Body of pancreas (tissue), 4 donors: ENCODE data around the gene ATRN. TPM values are rescaled to one million over a fixed set of nuclear protein-coding genes. Genes with fewer than 3 reads are reported as not detected.

ENCODE experiments used
- ATAC-seq: fragments of 150-250 bp; one replicate; pipeline ENCODE4 v1.9.1; 2016
- DNase-seq, 4 donors: peaks; one replicate each; pipeline ENCODE4 v3.0.0-alpha.2; 2019
- H3K27ac ChIP-seq, 4 donors: fragments of 200-600 bp; sonication (generic); 1 replicate in 3 of 4; 2 replicates in 1 of 4; pipeline versions ENCODE4 v1.5.1 to v1.6.1; 2016 to 2019; ENCODE audit warnings: mild to moderate bottlenecking in 1 of 4, mixed read lengths in 1 of 4, moderate library complexity in 1 of 4
- H3K27me3 ChIP-seq, 2 donors: fragments of 200-600 bp; sonication (generic); one replicate each; pipeline ENCODE4 v1.6.0; 2016; ENCODE audit warnings: mild to moderate bottlenecking in 1 of 2
- H3K36me3 ChIP-seq, 2 donors: fragments of 200-600 bp; sonication (generic); replicated peaks in 1 of 2; 2 replicates each; pipeline ENCODE4 v1.5.1; 2016; ENCODE audit warnings: low read depth in 2 of 2; ENCODE audit not compliant: insufficient read depth in 1 of 2
- H3K4me1 ChIP-seq: fragments of 200-600 bp; sonication (generic); one replicate; pipeline ENCODE4 v1.6.0; 2016
- H3K4me3 ChIP-seq, 2 donors: fragments of 200-600 bp; sonication (generic); 1 replicate in 1 of 2; 2 replicates in 1 of 2; pipeline ENCODE4 v1.5.1; 2016 to 2019
- H3K9me3 ChIP-seq, 3 donors: fragments of 200-600 bp; sonication (generic); 1 replicate in 2 of 3; 2 replicates in 1 of 3; pipeline ENCODE4 v1.5.1; 2016
- POLR2A ChIP-seq, 3 donors: fragments of 450-650 bp; IDR thresholded peaks; one replicate each; pipeline ENCODE4 v1.6.1; 2016; ENCODE audit warnings: antibody characterized with exemption in 3 of 3, mild to moderate bottlenecking in 2 of 3
- WGBS, 2 donors: methylation state at CpG; one replicate each; pipeline ENCODE4 v1.1.5; 2017; 5-methylcytosine and 5-hydroxymethylcytosine counted together
- intact Hi-C: fragments of 100-400 bp; cut with DNase I; formaldehyde crosslinking; loops from one replicate; pipeline ENCODE4 v1.15.1; 2023
- total RNA-seq, 2 donors: library from RNA; depleted of rRNA; stranded (reverse); fragments of >200 nt; gene quantifications; one replicate each; pipeline ENCODE4 v1.1.0, GENCODE V29; 2016
- TF ChIP-seq, protein P1 (sequence below), 7 experiments: fragments of 450-650 bp in 4 of 7; fragments of 200-600 bp in 3 of 7; sonication (generic) in 3 of 7; IDR thresholded peaks; one replicate each; pipeline ENCODE4 v1.5.1; 2016 to 2019; ENCODE audit warnings: antibody characterized with exemption in 7 of 7

The ATRN gene
- total RNA-seq, 2 donors from 2014 or later: 17.6 to 18.8 TPM

DNA sequence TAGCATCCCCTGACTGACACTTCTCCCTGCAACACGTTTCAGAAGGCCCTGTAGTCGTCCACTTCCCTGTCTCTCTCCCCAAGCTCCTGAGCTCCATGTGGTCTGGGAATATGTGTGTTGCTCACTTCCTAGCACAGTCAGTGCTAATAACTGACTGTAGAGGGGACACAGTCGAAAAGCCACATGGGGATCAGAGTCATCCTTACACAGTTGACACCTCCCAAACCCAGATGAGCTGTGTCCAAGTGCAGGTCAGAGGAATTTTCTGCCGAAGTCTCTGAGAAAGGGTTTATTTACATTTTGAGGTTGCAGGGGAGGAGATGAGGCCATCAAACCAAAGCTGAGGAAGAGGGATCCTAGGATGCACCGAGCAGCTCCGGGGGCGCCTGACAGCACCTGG is 214.5 kb downstream of the ATRN start:
- H3K9me3 ChIP-seq: no peaks in the 10 kb centered on the region
- H3K27ac ChIP-seq: no peak overlapping the region
- ATAC-seq: no peak
- TF ChIP-seq, protein P1, sequence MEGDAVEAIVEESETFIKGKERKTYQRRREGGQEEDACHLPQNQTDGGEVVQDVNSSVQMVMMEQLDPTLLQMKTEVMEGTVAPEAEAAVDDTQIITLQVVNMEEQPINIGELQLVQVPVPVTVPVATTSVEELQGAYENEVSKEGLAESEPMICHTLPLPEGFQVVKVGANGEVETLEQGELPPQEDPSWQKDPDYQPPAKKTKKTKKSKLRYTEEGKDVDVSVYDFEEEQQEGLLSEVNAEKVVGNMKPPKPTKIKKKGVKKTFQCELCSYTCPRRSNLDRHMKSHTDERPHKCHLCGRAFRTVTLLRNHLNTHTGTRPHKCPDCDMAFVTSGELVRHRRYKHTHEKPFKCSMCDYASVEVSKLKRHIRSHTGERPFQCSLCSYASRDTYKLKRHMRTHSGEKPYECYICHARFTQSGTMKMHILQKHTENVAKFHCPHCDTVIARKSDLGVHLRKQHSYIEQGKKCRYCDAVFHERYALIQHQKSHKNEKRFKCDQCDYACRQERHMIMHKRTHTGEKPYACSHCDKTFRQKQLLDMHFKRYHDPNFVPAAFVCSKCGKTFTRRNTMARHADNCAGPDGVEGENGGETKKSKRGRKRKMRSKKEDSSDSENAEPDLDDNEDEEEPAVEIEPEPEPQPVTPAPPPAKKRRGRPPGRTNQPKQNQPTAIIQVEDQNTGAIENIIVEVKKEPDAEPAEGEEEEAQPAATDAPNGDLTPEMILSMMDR (IDR thresholded peaks at IDR 0.05): no peak
- no peak for TF ChIP-seq POLR2A (IDR thresholded peaks at IDR 0.05)
- peaks cover 8% of the 10 kb centered on the region for H3K4me1 ChIP-seq
- no peak overlapping the region for H3K4me3 ChIP-seq
- WGBS, 2 donors: 35 to 37% methylated on average over 7 of the region's 7 CpGs
- DNase-seq: no peak
- intact Hi-C loops: no loop called here
- no peaks in the 10 kb centered on the region for H3K36me3 ChIP-seq
- H3K27me3 ChIP-seq: peaks cover 0 to 16% of the 10 kb centered on the region in 2 donors

DNA sequence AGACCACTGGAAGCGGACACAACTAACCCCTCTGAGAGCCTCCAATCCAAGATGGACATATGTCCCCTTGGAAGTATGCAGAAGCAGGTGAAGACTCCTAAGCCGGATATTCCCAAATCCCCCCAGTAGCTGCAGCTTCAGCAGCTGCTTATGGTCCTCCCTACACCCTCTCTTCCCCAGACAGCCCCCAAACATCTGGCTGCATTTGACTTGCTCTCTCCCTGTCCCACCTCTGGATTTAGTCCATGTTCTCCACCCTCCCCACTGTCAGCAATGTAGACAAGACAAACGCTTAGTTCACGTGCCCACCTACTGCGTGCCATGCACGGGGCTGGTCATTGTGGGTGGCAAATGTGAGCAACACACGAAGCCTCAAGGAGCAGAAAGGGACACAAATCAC is 215.6 kb downstream of the ATRN start:
- ATAC-seq (no peak), DNase-seq (no peak)
- Histone ChIP-seq H3K27me3 (peaks cover 0 to 7% of the 10 kb centered on the region in 2 donors), H3K36me3 (no peaks in the 10 kb centered on the region), H3K4me1 (peaks cover 4% of the 10 kb centered on the region), H3K27ac (no peak overlapping the region), H3K4me3 (no peak overlapping the region), H3K9me3 (no peaks in the 10 kb centered on the region)
- intact Hi-C loops: no loop called here
- 67 to 74% methylated on average over 7 of the region's 7 CpGs for WGBS, 2 donors
- TF ChIP-seq, protein P1 (IDR thresholded peaks at IDR 0.05): no peak
- no peak for TF ChIP-seq POLR2A (IDR thresholded peaks at IDR 0.05)

DNA sequence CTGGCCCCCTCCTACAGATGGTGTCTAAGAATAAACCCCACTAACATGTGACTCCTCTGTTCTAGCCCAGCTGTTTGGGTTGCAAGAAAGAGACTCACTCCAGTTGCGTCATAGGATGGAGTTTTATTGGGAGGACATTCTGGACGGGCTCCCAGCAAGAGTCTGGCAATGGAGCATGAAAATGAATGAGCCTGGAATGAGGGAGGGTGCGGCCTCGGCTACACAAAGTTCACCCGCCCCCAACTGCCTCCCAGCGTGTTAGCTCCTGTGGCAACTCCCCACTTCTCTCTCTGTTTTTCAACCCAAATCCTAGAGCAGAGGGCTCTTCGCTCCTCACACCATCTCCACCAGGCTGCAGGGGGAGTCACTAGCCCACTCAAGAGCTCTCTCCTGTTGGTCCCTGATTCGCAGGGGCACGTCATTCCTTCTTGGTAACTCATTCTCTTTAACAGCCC is 216.1 kb downstream of the ATRN start:
- Histone ChIP-seq H3K4me1 (no peaks in the 10 kb centered on the region), H3K9me3 (no peaks in the 10 kb centered on the region), H3K27me3 (peaks cover 0 to 5% of the 10 kb centered on the region in 2 donors), H3K27ac (peak overlapping the region in 1 of 4 donors; percentile 5), H3K4me3 (no peak overlapping the region), H3K36me3 (no peaks in the 10 kb centered on the region)
- ATAC-seq (peak; percentile 59), DNase-seq (peak; percentile 30 to 67 (median 55))
- 44 to 49% methylated on average over 9 of the region's 9 CpGs for WGBS, 2 donors
- TF ChIP-seq, protein P1 (IDR thresholded peaks at IDR 0.05): no peak
- TF ChIP-seq POLR2A (IDR thresholded peaks at IDR 0.05): no peak
- intact Hi-C loops: no loop called here

DNA sequence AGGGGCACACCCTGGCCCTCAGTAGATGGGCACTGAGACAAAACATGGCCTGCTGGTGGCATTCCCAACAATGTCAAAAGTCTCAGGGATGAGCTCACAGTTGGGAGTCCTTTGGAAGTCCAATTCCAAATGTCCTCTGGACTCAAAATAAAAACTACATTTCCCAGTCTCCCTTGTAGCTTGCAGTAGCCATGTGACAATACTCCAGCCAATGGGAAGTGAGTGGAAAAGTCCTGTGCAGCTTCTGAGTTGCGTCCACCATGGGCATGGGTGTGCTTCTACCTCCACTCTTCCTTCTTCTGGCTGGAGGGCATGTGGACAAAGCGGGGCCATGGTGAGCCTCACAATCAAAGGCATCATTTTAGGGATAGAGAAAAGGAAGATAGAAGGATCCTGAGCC is 216.8 kb downstream of the ATRN start:
- TF ChIP-seq POLR2A (IDR thresholded peaks at IDR 0.05): no peak
- TF ChIP-seq, protein P1 (IDR thresholded peaks at IDR 0.05): no peak
- intact Hi-C loops: no loop called here
- peak; percentile 47 for ATAC-seq
- Histone ChIP-seq H3K27me3 (no peaks in the 10 kb centered on the region), H3K4me3 (no peak overlapping the region), H3K4me1 (no peaks in the 10 kb centered on the region), H3K9me3 (no peaks in the 10 kb centered on the region), H3K36me3 (no peaks in the 10 kb centered on the region), H3K27ac (no peak overlapping the region)
- DNase-seq: no peak
- WGBS, 2 donors: 57 to 64% methylated on average over 2 of the region's 2 CpGs

- Histone ChIP-seq H3K4me1 (no peaks in the 10 kb centered on the region), H3K4me3 (no peak overlapping the region), H3K27ac (no peak overlapping the region), H3K27me3 (no peaks in the 10 kb centered on the region), H3K36me3 (no peaks in the 10 kb centered on the region), H3K9me3 (no peaks in the 10 kb centered on the region)
- no peak for DNase-seq
- ATAC-seq: no peak
- no peak for TF ChIP-seq POLR2A (IDR thresholded peaks at IDR 0.05)
- TF ChIP-seq, protein P1 (IDR thresholded peaks at IDR 0.05): no peak
- intact Hi-C loops: no loop called here
- WGBS, 2 donors: 82 to 92% methylated on average over 2 to 9 of the region's 11 CpGs
Measured at GRCh38 chr20:3689978-3690377, 219.2 kb downstream of the ATRN start.
